ENCODE measurements around the gene KCNT1. TPM values are rescaled to one million over a fixed set of nuclear protein-coding genes. Genes with fewer than 3 reads are reported as not detected.

Gene KCNT1
- total and polyA plus RNA-seq, 5 experiments from 2014 or later = not detected

DNA sequence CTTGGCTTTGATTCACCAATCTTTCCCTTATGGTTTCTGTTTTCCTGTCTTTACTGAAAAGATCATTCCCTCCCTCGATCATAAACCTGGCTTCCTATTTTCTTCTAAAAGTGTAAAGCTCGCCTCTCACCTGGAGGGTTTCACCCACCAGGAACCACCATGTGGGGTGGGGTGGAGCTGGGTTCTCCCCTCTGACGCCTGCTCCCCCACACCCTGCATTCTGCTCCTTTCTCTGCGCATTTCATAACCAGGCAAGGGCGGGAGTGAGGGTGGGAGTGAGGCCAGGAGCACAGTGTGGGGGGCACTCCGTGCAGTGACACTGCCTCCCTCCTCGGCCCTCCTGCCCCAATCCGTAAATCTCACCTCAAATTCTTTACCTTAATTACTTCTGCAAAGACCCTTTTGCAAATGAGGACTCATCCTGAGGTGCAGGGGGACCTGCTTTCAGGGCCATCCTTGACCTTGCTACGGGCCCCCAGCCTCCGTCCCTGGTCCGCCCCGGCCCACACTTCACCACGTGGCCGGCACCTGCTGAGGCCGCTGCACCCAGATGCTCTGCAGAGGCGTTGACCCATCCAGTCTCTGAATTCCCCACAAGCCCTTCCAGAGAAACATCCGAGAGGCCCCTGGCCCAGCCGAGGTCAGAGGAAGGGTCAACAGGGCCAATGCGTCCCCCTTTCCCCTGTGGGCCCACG is 59.3 kb downstream of the KCNT1 start:
- Mint-ChIP-seq H3K9me3 (peaks cover 0 to 16% (median 0%) of the 10 kb centered on the region in 9 donors), H3K4me3 (no peak overlapping the region), H3K4me1 (no peaks in the 10 kb centered on the region), H3K27ac (no peak overlapping the region), H3K27me3 (peaks cover 0 to 3% (median 0%) of the 10 kb centered on the region in 5 donors), H3K36me3 (peaks cover 0 to 4% (median 0%) of the 10 kb centered on the region in 3 donors)
- DNase-seq = no peak
- ATAC-seq = no peak
- POLR2A ChIA-PET = no interaction called here

DNA sequence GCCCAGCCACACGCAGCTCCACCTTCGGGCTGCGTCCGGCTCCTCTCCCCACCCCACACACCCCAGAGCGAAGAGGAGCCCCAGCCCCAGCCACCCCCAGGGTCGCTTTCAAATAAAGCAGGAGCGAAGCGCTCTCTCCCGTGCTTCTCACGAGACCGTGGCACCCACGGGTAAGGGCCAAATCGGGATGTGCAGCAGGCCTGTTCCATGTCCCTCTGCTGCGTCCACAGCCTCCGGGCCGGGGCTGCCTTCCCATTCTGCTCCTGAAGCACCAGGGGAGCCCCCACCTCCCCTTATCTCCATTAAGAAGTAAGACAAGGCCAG is 59.8 kb downstream of the KCNT1 start:
- DNase-seq = no peak

DNA sequence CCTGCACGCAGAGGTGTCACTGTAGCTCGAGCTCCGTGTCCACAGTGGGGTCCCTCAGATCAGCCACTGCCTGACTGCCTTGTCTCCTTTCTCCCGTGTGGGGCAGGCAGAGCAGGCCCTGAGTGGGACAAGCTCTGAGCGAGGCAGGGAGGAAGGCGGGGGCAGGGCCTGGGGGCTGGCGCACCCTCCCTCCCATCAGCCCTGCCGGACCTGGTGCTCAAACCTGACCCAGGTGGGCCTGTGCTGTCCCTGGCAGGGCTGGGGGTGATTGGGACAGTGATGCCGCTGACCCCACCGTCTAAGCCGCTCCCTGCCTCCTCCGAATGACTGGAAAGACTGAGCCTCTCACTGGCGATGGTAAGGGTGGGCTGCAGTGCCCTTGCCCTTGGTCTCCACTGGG is 60.9 kb downstream of the KCNT1 start:
- ATAC-seq = no peak
- peaks cover 0 to 19% (median 0%) of the 10 kb centered on the region in 9 donors for H3K9me3 Mint-ChIP-seq
- no peak overlapping the region for H3K4me3 Mint-ChIP-seq
- DNase-seq = no peak
- POLR2A ChIA-PET = no interaction called here
- no peak overlapping the region for H3K27ac Mint-ChIP-seq
- H3K36me3 Mint-ChIP-seq = peaks cover 0 to 6% (median 0%) of the 10 kb centered on the region in 3 donors
- H3K27me3 Mint-ChIP-seq = peaks cover 0 to 3% (median 0%) of the 10 kb centered on the region in 5 donors
- H3K4me1 Mint-ChIP-seq = no peaks in the 10 kb centered on the region

More for the DNA sequence above, 59.8 kb downstream of the KCNT1 start:
- Mint-ChIP-seq H3K4me1 (no peaks in the 10 kb centered on the region), H3K9me3 (peaks cover 0 to 21% (median 0%) of the 10 kb centered on the region in 9 donors), H3K27ac (no peak overlapping the region), H3K27me3 (peaks cover 0 to 3% (median 0%) of the 10 kb centered on the region in 5 donors), H3K36me3 (peaks cover 0 to 6% (median 0%) of the 10 kb centered on the region in 3 donors), H3K4me3 (no peak overlapping the region)
- POLR2A ChIA-PET = no interaction called here
- ATAC-seq = no peak

DNA sequence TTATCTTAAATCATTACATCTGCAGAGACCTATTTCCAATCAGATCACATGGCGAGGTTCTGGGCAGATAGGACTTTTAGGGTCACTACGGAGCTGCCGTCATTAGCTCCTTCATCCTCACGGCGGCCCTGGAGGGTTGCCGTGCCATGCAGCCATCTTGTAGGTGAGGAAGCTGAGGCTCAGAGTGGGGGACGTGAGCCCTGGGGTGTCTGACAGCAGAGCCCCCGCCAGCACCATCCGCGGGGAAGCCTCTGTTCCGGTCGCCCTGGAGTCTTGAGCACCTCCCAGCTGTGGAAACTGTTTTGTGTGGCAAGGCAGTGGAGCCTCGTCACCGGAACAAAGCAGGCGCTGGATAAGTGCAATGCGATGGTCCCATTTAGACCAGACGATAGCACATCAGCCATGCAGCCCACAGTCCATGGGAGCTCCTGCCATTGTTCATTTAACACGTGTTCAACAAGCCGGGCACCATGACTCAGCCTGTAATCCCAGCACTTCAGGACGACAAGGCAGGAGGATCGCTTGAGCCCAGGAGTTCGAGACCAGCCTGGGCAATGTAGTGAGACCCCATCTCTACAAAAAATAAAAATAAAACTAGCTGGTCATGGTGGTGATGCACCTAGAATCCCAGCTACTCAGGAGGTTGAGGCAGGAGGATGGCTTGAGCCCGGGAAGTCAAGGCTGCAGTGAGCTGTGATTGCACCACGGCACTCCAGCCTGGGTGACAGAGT is 61.9 kb downstream of the KCNT1 start:
- no peak overlapping the region for H3K27ac Mint-ChIP-seq
- peaks cover 0 to 6% (median 0%) of the 10 kb centered on the region in 3 donors for H3K36me3 Mint-ChIP-seq
- no peak overlapping the region for H3K4me3 Mint-ChIP-seq
- POLR2A ChIA-PET = no interaction called here
- no peaks in the 10 kb centered on the region for H3K4me1 Mint-ChIP-seq
- peaks cover 0 to 5% (median 0%) of the 10 kb centered on the region in 5 donors for H3K27me3 Mint-ChIP-seq
- DNase-seq = no peak
- peaks cover 0 to 20% (median 0%) of the 10 kb centered on the region in 9 donors for H3K9me3 Mint-ChIP-seq
- no peak for ATAC-seq

DNA sequence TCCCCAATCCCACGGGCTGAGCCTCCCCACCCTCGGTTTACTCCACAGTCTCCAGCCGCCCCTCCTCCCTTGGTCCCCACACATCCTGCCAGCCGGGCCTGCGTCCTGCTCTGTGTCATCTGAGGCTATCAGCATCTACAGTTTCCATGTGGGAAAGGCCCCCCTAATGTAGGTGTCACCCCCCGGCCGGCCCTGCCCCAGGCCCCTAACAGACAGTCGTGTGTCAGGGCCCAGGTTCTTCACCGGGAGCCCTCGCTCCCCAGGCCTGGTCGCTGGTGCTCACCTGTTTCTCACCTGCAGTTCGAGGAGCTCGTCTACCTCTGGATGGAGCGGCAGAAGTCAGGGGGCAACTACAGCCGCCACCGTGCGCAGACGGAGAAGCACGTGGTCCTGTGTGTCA is 62.7 kb downstream of the KCNT1 start:
- no peak overlapping the region for H3K27ac Mint-ChIP-seq
- POLR2A ChIA-PET = no interaction called here
- peaks cover 0 to 26% (median 0%) of the 10 kb centered on the region in 9 donors for H3K9me3 Mint-ChIP-seq
- peaks cover 0 to 3% (median 0%) of the 10 kb centered on the region in 4 donors for H3K4me1 Mint-ChIP-seq
- H3K36me3 Mint-ChIP-seq = peaks cover 0 to 6% (median 0%) of the 10 kb centered on the region in 3 donors
- H3K27me3 Mint-ChIP-seq = peaks cover 0 to 9% (median 0%) of the 10 kb centered on the region in 5 donors
- H3K4me3 Mint-ChIP-seq = no peak overlapping the region
- no peak for DNase-seq
- no peak for ATAC-seq

DNA sequence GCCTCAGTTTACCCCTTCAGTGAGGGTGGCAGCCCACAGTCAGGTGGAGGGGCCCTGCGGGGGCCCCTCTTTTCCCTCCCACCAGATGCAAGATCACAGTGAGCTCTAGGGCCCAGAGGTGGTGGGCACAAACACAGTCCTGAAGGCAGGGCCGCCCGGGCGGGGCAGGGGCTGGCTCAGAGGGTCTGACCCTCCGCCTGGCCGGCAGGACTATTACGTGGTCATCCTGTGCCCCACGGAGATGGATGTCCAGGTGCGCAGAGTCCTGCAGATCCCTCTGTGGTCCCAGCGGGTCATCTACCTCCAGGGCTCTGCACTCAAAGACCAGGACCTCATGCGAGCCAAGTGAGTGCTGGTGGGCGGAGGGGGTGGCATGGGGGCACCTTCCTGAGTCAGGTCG is 63.4 kb downstream of the KCNT1 start:
- POLR2A ChIA-PET = no interaction called here
- Mint-ChIP-seq H3K4me3 (no peak overlapping the region), H3K27ac (no peak overlapping the region), H3K27me3 (peaks cover 0 to 9% (median 0%) of the 10 kb centered on the region in 5 donors), H3K36me3 (peaks cover 0 to 6% (median 0%) of the 10 kb centered on the region in 3 donors), H3K4me1 (peaks cover 0 to 3% (median 0%) of the 10 kb centered on the region in 4 donors), H3K9me3 (peaks cover 0 to 26% (median 0%) of the 10 kb centered on the region in 9 donors)
- DNase-seq (no peak), ATAC-seq (no peak)

DNA sequence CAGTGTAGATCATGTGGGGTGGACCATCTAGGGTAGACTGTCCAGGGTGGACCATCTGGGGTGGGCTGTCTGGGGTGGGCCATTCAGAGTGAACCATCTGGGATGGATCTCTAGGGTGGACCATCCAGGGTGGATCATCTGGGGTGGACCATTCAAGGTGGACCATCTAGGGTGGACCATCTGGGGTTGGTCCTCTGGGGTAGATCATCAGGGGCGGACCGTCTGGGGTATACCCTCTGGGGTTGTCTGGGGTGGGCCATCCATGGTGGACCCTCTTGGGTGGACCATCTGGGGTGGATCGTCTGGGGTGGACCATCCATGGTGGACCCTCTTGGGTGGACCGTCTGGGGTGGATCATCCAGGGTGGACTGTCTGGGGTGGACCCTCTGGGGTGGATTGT is 64.3 kb downstream of the KCNT1 start:
- no peak for ATAC-seq

DNA sequence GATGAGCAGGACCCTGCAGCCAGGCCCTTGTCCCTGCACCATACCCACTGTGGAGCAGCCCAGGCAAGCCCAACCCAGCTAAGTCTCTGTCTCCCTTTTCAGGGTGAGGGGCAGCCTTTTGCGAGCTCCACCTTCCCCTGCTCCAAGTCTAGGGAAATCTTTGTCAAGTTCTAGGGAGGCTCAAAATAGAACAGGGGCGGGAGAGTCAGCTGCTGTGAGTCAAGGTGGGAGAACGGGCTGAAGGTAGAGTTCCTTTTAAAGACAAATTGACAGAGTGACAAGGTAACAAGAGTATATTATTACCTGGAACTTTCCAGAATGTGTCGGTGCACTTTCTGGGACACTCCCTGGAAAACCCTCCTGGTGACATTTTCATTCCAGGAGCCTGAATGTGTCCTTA is 64.7 kb downstream of the KCNT1 start:
- Mint-ChIP-seq H3K4me3 (no peak overlapping the region), H3K36me3 (peaks cover 0 to 6% (median 0%) of the 10 kb centered on the region in 3 donors), H3K4me1 (peaks cover 0 to 3% (median 0%) of the 10 kb centered on the region in 4 donors), H3K27me3 (peaks cover 0 to 6% (median 0%) of the 10 kb centered on the region in 5 donors), H3K27ac (no peak overlapping the region), H3K9me3 (peaks cover 0 to 26% (median 0%) of the 10 kb centered on the region in 9 donors)
- DNase-seq (no peak), ATAC-seq (no peak)
- POLR2A ChIA-PET = no interaction called here

More for the DNA sequence above, 64.3 kb downstream of the KCNT1 start:
- H3K4me3 Mint-ChIP-seq = no peak overlapping the region
- H3K4me1 Mint-ChIP-seq = peaks cover 0 to 3% (median 0%) of the 10 kb centered on the region in 4 donors
- no peak for DNase-seq
- H3K27me3 Mint-ChIP-seq = peaks cover 0 to 9% (median 0%) of the 10 kb centered on the region in 5 donors
- POLR2A ChIA-PET = no interaction called here
- H3K36me3 Mint-ChIP-seq = peaks cover 0 to 6% (median 0%) of the 10 kb centered on the region in 3 donors
- no peak overlapping the region for H3K27ac Mint-ChIP-seq
- peaks cover 0 to 26% (median 0%) of the 10 kb centered on the region in 9 donors for H3K9me3 Mint-ChIP-seq

DNA sequence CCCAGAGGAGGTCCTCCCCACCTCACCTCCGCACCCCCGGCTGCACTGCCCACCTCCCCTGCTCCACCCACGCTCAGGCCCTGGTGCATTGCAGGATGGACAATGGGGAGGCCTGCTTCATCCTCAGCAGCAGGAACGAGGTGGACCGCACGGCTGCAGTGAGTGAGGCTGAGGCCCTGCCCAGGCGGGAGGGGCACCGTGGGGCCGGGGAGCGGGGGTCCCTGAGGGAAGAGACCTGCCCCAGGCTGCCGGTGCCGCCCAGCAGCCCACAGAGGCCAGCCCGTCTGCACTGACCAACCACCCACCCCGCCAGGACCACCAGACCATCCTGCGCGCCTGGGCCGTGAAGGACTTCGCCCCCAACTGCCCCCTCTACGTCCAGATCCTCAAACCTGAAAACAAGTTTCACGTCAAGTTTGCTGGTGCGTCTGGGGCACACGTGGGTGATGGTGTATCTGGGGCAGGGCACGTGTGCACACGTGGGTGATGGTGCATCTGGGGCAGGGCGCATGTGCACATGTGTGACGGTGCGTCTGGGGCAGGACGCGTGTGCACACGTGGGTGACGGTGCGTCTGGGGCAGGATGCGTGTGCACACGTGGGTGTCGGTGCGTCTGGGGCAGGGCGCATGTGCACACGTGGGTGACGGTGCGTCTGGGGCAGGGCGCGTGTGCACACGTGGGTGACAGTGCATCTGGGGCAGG is 66.7 kb downstream of the KCNT1 start:
- Mint-ChIP-seq H3K27ac (no peak overlapping the region), H3K4me3 (no peak overlapping the region), H3K4me1 (peaks cover 0 to 3% (median 0%) of the 10 kb centered on the region in 4 donors), H3K9me3 (peaks cover 0 to 26% (median 0%) of the 10 kb centered on the region in 9 donors), H3K36me3 (peaks cover 0 to 6% (median 0%) of the 10 kb centered on the region in 3 donors), H3K27me3 (peaks cover 0 to 6% (median 0%) of the 10 kb centered on the region in 5 donors)
- DNase-seq (no peak), ATAC-seq (no peak)
- POLR2A ChIA-PET = no interaction called here

DNA sequence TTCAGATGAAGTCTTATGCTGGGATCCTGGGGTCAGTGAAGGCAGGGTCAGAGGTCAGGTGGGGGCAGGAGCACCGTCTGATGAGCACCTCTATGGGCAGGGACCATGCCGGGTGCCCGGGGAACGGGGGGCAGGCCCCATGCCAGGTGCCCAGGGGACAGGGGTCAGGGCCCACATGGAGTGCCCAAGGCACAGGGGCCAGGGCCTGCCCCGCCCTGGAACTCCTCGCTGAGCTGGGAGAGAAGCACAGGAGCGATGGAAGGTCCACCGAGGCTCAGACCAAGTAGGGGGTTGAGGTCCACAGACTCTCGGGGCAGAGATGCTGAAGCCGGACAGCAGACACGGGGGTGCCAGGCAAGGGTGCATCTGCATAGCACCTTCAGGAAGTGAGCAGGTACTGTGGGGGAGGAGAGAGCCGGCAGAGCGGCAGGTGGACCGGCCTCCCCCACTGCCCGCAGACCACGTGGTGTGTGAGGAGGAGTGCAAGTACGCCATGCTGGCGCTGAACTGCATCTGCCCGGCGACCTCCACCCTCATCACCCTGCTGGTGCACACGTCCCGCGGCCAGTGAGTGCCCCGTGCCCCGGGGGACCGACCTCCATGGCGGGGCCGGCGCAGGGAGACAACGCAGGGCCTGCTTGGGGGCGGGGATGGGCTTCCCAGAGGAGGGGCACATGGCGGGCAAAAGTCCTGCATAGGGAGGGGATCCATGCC is 67.7 kb downstream of the KCNT1 start:
- POLR2A ChIA-PET = no interaction called here
- H3K4me1 Mint-ChIP-seq = peaks cover 0 to 3% (median 0%) of the 10 kb centered on the region in 4 donors
- peaks cover 0 to 6% (median 0%) of the 10 kb centered on the region in 3 donors for H3K36me3 Mint-ChIP-seq
- DNase-seq = no peak
- no peak overlapping the region for H3K4me3 Mint-ChIP-seq
- H3K27ac Mint-ChIP-seq = no peak overlapping the region
- peaks cover 0 to 24% (median 0%) of the 10 kb centered on the region in 9 donors for H3K9me3 Mint-ChIP-seq
- no peak for ATAC-seq
- H3K27me3 Mint-ChIP-seq = peaks cover 0 to 6% (median 0%) of the 10 kb centered on the region in 5 donors

DNA sequence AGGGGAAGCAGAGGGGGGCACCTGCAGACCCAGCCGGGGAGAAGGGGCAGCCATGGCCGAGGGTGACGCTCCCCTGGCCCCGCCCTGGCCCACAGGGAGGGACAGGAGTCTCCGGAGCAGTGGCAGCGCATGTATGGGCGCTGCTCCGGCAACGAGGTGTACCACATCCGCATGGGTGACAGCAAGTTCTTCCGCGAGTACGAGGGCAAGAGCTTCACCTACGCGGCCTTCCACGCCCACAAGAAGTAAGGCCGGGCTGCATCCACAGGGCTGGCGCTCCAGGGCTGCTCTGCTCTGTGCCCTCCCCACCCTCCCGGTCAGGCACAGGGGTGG is 68.2 kb downstream of the KCNT1 start:
- peaks cover 0 to 3% (median 0%) of the 10 kb centered on the region in 4 donors for H3K4me1 Mint-ChIP-seq
- H3K4me3 Mint-ChIP-seq = no peak overlapping the region
- peaks cover 0 to 6% (median 0%) of the 10 kb centered on the region in 3 donors for H3K36me3 Mint-ChIP-seq
- H3K27ac Mint-ChIP-seq = no peak overlapping the region
- POLR2A ChIA-PET = no interaction called here
- H3K9me3 Mint-ChIP-seq = peaks cover 0 to 19% (median 0%) of the 10 kb centered on the region in 9 donors
- ATAC-seq (peak in 1 of 2 donors; percentile 63), DNase-seq (no peak)
- peaks cover 0 to 6% (median 0%) of the 10 kb centered on the region in 5 donors for H3K27me3 Mint-ChIP-seq

DNA sequence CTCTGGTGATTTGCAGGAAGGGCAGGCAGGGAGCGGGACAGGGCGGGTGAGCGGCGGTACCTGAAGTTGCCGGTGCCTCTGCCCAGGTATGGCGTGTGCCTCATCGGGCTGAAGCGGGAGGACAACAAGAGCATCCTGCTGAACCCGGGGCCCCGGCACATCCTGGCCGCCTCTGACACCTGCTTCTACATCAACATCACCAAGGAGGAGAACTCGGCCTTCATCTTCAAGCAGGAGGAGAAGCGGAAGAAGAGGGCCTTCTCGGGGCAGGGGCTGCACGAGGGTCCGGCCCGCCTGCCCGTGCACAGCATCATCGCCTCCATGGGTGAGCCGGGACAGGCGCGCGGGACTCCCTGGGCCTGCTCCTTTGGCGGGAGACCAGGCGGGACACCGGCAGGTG is 68.8 kb downstream of the KCNT1 start:
- Mint-ChIP-seq H3K36me3 (peaks cover 0 to 6% (median 0%) of the 10 kb centered on the region in 3 donors), H3K9me3 (peaks cover 0 to 18% (median 0%) of the 10 kb centered on the region in 9 donors), H3K27me3 (peaks cover 0 to 6% (median 2%) of the 10 kb centered on the region in 5 donors), H3K27ac (no peak overlapping the region), H3K4me3 (no peak overlapping the region), H3K4me1 (peaks cover 0 to 3% (median 0%) of the 10 kb centered on the region in 4 donors)
- DNase-seq = no peak
- no peak for ATAC-seq
- POLR2A ChIA-PET = no interaction called here

All from naive thymus-derived CD8-positive, alpha-beta T cell (primary cell).